ENCODE measurements around the gene USP9X.

GRCh38 chrX:41250867-41251266 is 165.6 kb downstream of the USP9X start:
- TF ChIP-seq CTCF (conservative IDR thresholded peaks at IDR 0.05) (no peak), ZFX (IDR thresholded peaks at IDR 0.05) (no peak)
